GM18867 (cell line): ENCODE measurements around the gene BAIAP2L2.

ENCODE experiments used
- ATAC-seq: cut with Tn5 transposase; IDR thresholded peaks from one replicate; pipeline ENCODE4 v1.9.1; 2021; ENCODE audit warnings: mild to moderate bottlenecking, moderate library complexity; ENCODE audit not compliant: unreplicated experiment

The BAIAP2L2 gene

GRCh38 chr22:38108561-38109319 lies 1.7 kb downstream of the BAIAP2L2 start:
- ATAC-seq = no peak

DNA sequence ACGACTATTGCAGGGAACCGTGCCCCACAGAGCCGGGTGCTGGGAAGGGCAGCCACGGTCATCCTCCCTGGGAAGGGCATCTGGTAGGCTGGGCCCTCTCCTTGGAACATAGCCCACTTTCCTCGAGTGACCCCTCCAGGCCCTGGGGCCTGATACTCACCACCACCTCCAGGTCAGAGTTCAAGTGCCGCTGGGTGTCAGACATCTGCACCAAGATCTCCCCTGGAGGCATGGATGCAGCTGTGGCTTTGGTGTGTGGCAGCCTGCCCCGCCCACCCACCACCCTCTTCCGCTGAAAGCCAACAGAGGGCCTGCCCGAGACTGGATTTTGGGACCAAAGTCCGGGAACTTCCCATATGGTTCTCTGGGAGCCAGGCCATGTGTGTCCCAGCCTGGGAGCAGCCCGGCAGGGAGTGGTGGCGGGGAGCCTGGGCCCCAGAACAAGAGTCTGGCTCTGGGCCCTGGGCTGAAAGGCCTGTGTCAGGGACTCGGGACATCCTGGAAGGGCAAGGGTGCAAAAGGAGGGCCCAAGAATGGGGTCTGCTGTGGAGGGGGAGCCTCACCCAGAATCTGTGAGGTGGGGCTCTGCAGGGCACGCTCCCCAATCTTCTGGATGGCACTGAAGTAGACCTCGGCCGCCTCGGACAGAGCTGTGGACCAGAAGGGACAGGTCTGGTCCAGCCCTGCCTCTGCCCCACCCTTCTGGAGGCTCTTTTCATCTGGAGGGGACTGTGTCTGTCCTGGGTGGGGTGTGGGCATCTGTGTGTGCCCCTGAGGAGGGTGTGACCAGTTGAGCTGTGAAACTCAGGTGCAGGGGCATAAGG lies 2.6 kb downstream of the BAIAP2L2 start:
- ATAC-seq = no peak

GRCh38 chr22:38106814-38107578 lies 3.5 kb downstream of the BAIAP2L2 start:
- no peak for ATAC-seq

DNA sequence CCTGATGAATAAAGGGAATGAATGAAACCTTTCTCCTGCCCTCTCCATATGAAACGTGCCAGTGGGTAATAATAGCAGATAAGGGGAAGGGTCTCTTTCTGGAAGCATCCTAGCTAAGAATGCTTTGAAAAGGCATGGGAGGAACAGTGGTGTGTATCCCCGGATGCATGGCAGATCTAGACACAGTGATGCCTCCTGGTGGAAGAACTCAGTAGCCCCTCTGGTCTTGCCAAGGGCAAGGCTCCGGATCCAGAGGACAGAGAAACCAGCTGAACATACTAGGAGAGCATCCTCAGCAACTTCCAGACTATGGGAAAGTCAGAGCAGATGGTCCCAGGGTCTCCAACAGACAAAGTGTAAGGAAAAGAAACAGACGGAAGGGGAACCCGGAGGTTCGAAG lies 6.4 kb downstream of the BAIAP2L2 start:
- ATAC-seq = no peak

DNA sequence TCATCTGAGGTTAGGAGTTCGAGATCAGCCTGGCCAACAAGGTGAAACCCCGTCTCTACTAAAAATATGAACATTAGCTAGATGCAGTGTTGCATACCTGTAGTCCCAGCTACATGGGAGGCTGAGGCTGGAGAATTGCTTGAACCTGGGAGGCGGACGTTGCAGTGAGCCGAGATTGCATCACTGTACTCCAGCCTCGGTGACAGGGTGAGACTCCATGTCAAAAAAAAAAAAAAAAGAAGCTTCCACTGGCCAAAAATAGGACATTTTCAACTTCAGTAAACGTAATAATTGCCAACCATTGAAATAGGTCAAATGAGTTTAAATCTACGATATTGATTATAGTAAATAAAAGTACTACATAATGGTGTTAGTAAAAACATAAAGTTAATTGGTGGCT lies 6.8 kb downstream of the BAIAP2L2 start:
- no peak for ATAC-seq

- no peak for ATAC-seq
These were observed 11.9 kb downstream of the BAIAP2L2 start for GRCh38 chr22:38098410-38099249.

DNA sequence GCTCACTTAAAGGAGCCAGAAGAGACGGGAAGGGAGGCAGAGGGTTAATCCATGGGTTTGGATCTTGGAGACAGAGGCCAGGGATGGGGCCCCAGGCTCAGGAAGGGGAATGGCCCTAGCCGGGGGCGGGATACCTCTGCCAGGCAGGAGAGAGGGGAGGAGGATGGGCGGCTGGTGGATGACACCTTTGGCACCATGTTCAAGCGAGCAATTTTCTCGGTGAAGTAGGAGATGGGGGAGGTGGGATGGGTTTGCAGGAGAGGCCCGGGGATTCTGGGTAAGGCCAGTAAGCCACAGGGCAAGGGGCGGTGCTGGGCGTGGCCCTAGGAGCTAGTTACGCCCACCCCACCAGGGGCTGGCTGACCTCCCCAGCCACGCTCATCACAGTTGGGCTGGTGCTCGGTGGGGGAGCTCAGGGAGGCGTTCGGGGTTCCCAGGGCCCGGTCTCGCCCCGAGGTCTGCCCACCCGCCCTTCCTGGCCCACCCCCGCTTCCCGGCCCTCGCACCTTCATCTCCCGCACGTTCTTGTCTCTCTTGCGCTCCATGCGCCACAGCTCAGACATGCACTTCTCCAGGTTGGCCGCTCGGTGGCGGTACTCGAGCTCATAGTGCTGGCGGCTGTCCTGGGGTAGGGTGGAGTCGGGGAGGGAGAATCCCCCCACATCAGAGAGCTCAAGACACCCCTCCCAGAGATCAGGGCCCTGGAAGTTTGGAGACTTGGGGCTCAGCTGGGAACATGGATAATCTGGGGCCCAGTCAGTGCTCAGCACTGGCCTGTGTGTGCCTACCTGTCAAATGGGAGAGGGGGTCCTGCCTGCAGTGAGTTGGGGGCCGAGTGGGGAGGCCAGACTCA lies 12.7 kb downstream of the BAIAP2L2 start:
- ATAC-seq = no peak

GRCh38 chr22:38097058-38097457 lies 13.4 kb downstream of the BAIAP2L2 start:
- ATAC-seq = no peak

DNA sequence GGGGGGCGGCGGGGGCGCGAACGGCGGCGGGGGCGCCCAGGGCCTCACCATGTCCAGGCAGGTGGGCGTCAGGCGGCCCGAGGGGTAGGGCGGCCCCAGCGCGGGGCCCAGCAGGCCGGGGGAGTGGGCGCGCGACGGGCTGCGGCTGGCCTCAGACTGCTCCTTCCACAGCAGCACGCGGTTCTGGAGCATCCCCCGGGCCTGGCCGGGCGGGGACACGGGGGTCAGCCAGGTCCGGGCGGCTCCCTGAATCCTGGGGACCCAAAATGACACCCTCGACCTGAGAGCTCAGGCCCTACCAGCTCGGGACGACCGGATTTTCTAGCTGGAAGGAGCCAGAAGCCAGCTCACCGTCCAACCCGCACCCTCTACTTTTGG lies 21.0 kb downstream of the BAIAP2L2 start:
- ATAC-seq = no peak

- no peak for ATAC-seq
These were observed 21.6 kb downstream of the BAIAP2L2 start for GRCh38 chr22:38088629-38089473.

DNA sequence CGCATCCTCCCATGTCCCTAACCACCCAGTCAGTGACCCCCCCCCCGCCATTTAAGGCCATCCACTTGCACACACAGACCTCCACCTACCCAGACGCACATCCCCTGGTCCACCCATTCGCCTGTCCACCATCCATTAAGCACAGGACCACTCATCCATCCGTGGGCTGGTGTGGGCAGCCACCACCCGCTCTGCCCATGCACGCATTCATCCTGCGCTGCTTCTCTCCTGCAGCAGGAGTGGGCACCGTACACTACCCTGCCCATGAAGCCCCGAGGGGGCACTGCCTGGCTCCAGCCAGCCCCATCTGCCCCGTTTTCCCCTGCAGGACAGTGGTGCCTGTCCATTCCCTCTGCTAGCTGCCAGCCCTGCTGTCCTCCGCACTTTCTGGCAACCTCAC lies 22.6 kb downstream of the BAIAP2L2 start:
- no peak for ATAC-seq

DNA sequence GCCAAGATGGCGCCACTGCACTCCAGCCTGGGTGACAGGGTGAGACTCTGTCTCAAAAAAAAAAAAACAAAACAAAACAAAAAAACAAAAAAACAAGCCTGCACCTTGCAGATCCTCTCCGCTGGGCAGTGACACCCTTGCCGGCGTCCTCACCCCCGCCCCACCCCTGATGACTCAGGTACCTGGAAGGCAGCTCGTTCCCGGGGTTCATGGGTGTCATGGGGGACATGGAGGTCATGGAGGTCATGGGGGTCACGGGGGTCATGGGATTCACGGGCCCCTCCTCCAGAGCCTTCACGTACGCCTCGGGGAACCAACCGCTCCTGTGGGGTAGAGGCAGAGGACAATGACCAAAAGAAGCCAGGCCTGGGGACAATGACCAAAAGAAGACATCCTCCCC lies 23.5 kb downstream of the BAIAP2L2 start:
- ATAC-seq = no peak

DNA sequence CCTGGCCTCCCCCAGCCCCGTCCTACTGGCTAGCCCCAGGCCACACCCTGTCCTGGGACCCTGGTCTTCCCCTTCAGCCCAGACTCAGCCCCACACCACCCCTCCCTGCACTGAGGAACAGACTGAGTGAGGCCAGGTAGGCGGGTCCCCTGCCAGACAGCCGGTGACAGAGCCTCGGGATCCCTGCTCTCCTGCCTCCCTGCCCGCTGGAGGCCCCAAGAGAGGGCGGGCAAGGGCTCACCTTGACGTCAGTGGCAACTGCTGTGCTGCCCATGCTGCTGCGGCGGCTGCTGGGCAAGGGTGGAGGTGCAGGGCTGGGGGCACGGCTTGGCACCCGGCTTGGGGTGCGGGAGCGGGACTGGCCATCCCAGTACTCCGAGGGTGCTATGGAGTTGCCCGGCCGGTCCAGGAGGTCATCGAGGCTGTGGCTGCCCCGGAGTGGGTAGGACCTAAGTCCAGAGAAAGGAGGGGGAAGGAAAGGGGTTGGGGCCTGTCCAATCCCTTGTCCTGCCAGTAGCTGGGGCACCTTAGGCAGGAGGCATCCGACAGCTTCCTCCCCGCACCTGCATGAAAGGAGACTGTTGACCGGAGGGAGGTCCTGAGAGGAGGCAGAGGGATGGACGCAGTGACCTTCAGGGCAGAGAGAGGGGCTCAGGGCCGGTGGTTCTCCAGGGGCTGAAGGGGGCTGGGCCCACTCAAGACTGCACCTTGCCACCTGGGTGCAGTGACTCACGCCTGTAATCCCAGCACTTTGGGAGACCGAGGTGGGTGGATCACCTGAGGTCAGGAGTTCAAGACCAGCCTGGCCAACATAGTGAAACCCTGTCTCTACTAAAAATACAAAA lies 24.3 kb downstream of the BAIAP2L2 start:
- no peak for ATAC-seq

- ATAC-seq = no peak
These were observed 25.0 kb downstream of the BAIAP2L2 start for GRCh38 chr22:38085501-38085900.

DNA sequence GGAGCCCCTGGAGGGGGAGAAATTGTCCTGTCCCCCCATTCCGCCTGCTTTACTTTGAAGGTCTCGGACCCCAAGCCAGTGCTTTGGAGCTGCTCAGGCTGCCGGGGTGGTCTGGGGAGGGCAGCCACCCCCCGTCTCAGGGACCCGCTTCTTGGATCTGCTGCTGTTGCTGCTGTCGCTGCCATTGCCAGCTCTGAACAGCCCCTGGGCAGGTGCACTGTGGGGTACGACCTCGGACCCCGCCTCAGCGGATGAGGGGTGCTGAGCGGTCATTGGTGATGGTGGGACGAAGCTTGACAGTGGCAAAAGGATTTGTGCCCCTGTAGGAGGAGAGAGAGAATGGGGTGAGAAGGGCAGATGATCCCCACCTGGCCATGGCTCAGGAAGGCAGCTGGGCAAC lies 25.4 kb downstream of the BAIAP2L2 start:
- ATAC-seq = no peak

- ATAC-seq = no peak
These were observed 26.4 kb downstream of the BAIAP2L2 start, which contains the start of gene SLC16A8 for GRCh38 chr22:38083931-38084631. Gene SLC16A8 (minus strand): TSS chr22:38084184. CDS start chr22:38082873, 1,311 bp downstream.
